Breast epithelium (tissue), 3 donors: ENCODE results near the gene ATG16L1.

Experiments
- POLR2AphosphoS5 ChIP-seq, 3 donors: sonication (generic); formaldehyde crosslinking; IDR thresholded peaks; one replicate each; pipeline ENCODE4 v1.6.1; 2017; ENCODE audit warnings: antibody characterized with exemption in 3 of 3
- TF ChIP-seq, protein P1 (sequence below), 3 donors: fragments of 450-650 bp; IDR thresholded peaks; one replicate each; pipeline ENCODE4 v1.5.1; 2016 to 2017; ENCODE audit warnings: antibody characterized with exemption in 3 of 3, mild to moderate bottlenecking in 3 of 3, moderate library complexity in 3 of 3

DNA sequence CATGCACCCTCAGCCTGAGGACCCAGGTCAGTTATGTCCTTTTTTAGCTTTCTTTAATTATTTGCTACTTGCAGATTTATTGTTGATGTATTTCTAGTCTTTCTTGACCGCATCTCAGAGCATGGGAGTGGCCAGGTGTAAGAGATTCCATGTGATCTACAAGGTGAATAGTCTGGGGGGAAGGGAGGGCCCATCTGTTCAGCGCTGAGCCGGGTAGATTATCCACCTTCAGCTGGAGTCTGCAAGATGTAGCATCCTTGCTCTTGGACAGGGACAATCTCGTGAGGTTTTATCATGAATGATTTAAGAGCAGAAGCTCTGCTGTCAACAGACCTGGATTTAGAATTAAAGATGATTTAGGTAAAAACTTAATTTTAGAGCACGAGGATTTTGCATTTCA is 90.8 kb downstream of the ATG16L1 start:
- no peak for TF ChIP-seq POLR2AphosphoS5 (IDR thresholded peaks at IDR 0.05)
- TF ChIP-seq, protein P1, sequence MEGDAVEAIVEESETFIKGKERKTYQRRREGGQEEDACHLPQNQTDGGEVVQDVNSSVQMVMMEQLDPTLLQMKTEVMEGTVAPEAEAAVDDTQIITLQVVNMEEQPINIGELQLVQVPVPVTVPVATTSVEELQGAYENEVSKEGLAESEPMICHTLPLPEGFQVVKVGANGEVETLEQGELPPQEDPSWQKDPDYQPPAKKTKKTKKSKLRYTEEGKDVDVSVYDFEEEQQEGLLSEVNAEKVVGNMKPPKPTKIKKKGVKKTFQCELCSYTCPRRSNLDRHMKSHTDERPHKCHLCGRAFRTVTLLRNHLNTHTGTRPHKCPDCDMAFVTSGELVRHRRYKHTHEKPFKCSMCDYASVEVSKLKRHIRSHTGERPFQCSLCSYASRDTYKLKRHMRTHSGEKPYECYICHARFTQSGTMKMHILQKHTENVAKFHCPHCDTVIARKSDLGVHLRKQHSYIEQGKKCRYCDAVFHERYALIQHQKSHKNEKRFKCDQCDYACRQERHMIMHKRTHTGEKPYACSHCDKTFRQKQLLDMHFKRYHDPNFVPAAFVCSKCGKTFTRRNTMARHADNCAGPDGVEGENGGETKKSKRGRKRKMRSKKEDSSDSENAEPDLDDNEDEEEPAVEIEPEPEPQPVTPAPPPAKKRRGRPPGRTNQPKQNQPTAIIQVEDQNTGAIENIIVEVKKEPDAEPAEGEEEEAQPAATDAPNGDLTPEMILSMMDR (IDR thresholded peaks at IDR 0.05): no peak
